ENCODE data around the gene CDHR1.

DNA sequence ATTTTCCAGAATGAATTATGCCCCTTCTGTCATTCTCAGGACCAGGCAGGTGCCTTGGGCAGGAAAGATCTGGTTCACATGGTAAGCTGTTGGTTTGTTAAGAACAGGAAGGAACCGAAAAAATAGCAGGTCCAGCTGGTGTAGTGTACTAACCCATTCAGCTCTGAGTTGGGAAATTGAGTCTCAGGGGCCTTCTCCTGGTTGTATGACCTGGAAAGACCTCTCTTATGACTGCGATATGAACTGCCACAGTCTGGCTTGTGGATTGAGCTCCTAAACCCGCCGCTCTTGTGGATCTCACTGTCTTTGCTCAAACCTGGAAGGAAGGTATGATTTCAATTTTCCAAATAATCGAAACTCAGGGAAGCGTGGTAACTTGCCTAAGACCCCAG is 42.5 kb downstream of the CDHR1 start:
- TF ChIP-seq YY1 (IDR thresholded peaks at IDR 0.05; ENCODE audit: insufficient read depth, insufficient read length) (no peak), ZNF274 (IDR thresholded peaks at IDR 0.05; ENCODE audit: low read depth, low read length) (no peak), SUZ12 (IDR thresholded peaks at IDR 0.05; ENCODE audit: extremely low read depth, insufficient read depth, insufficient read length) (no peak)

Data from NT2/D1 (cell line).